ENCODE data around the gene GABRA4. TPM values are rescaled to one million over a fixed set of nuclear protein-coding genes. Genes with fewer than 3 reads are reported as not detected.

GABRA4 gene
- polyA plus RNA-seq, 1 experiment: not detected

DNA sequence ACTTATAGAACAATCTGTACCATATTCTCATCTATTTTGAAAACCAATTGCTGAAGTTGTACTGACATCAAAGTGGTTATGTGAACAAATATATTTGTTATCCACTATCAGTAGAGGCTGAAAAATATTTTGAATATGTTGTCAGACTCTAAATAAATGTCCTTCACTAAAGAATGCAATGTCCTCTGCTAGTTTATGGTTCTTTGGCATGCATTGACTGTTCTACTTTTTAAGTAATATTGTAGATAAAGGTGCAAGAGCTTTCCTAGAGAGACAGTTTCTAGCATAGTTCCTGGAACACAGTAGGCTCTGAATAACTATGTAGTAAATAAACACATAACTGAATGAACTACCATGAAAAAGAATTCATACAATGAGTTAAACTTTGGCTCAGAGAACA, 66.2 kb downstream of the GABRA4 start:
- ChIA-PET CTCF (no interaction called here), POLR2A (no interaction called here)
- Histone ChIP-seq H3K27me3 (ENCODE audit: control insufficient read depth, insufficient read depth, low read length) (no peaks in the 10 kb centered on the region), H3K36me3 (ENCODE audit: control insufficient read depth, insufficient read depth, low read length) (no peaks in the 10 kb centered on the region), H3K4me3 (ENCODE audit: low read depth, low read length) (no peak overlapping the region)
- TF ChIP-seq CTCF (IDR thresholded peaks at IDR 0.05; ENCODE audit: insufficient read depth, low read depth, low read length): no peak
- DNase-seq (ENCODE audit: low read depth): no peak

DNA sequence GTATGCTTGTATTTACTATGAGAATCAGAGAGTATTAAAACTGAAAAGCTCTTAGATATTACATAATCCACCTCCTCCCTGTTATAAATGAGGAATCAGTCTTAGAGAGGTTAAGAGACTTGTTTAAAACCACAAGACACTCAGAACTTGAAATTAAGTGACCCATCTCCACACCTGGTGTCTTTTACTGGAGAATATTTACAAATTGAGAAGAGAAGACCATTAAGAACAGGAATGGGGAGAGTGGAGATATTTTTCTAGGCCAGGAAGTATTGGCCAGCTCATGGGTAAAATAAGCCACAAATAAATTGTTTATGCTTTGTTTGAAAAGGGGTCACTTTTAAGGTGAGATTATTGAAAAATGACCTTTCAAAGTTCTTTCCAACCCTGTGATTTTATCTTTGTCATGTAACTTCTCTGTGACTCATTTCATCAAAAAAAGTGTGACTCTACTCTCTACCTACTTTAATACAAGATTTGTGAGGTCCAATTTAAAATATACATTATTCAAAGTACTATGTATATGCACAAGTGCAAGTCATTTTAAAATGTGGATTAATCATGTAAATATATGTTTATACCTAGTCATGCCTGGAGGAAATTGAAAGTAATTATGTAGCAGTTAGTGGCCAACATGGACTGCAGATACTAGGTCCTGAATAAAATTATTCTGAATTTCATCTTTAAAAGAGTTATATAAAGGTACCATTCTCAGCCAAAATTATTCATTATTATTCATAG, 68.4 kb downstream of the GABRA4 start:
- no peak overlapping the region for H3K4me3 ChIP-seq (ENCODE audit: low read depth, low read length)
- H3K36me3 ChIP-seq (ENCODE audit: control insufficient read depth, insufficient read depth, low read length): no peaks in the 10 kb centered on the region
- no peak for TF ChIP-seq CTCF (IDR thresholded peaks at IDR 0.05; ENCODE audit: insufficient read depth, low read depth, low read length)
- ChIA-PET CTCF (no interaction called here), POLR2A (no interaction called here)
- DNase-seq (ENCODE audit: low read depth): no peak
- H3K27me3 ChIP-seq (ENCODE audit: control insufficient read depth, insufficient read depth, low read length): no peaks in the 10 kb centered on the region

DNA sequence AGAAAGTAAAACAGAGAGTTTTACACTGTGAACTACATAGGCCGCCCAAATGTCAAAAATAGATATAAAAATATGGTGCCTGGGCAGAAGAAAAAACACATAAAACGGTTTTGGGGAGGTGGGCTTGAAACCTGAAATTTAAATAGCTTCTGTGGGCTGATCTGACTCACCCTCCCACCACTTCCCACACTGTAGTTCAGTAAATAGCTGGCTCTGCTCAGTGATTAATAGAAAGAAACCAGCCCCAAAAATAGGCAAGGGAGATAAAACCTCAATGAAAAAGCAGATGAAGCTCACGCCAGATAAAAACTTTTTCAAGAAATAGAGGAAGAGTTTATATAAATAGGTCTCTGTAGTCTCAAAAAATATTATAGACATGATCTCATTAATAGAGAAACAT, 71.2 kb downstream of the GABRA4 start:
- Histone ChIP-seq H3K4me3 (ENCODE audit: low read depth, low read length) (no peak overlapping the region), H3K36me3 (ENCODE audit: control insufficient read depth, insufficient read depth, low read length) (no peaks in the 10 kb centered on the region), H3K27me3 (ENCODE audit: control insufficient read depth, insufficient read depth, low read length) (no peaks in the 10 kb centered on the region)
- DNase-seq (ENCODE audit: low read depth): no peak
- ChIA-PET CTCF (interaction anchor here (1.1 kb wide), 1 partner anchor 10 kb away, joined by 5 read pairs; no protein-coding TSS in a partner anchor), POLR2A (no interaction called here)
- no peak for TF ChIP-seq CTCF (IDR thresholded peaks at IDR 0.05; ENCODE audit: insufficient read depth, low read depth, low read length)

GRCh38 chr4:46909078-46909477, 84.3 kb downstream of the GABRA4 start, which contains the start of gene COX7B2:
TSS of gene COX7B2 (minus strand) at chr4:46909245. CDS start at chr4:46735192, 174,053 bp downstream.
- CTCF ChIA-PET: interaction anchor here (0.6 kb wide), 1 partner anchor 441 kb away, joined by 3 read pairs; no protein-coding TSS in a partner anchor
- POLR2A ChIA-PET: no interaction called here
- H3K27me3 ChIP-seq (ENCODE audit: control insufficient read depth, insufficient read depth, low read length): no peaks in the 10 kb centered on the region

GRCh38 chr4:46908148-46908547, 85.2 kb downstream of the GABRA4 start:
- POLR2A ChIA-PET: no interaction called here
- no peaks in the 10 kb centered on the region for H3K36me3 ChIP-seq (ENCODE audit: control insufficient read depth, insufficient read depth, low read length)
- no peak for TF ChIP-seq CTCF (IDR thresholded peaks at IDR 0.05; ENCODE audit: insufficient read depth, low read depth, low read length)
- DNase-seq (ENCODE audit: low read depth): no peak
- H3K4me3 ChIP-seq (ENCODE audit: low read depth, low read length): no peak overlapping the region
- H3K27me3 ChIP-seq (ENCODE audit: control insufficient read depth, insufficient read depth, low read length): no peaks in the 10 kb centered on the region
- CTCF ChIA-PET: no interaction called here

More at GRCh38 chr4:46909078-46909477, 84.3 kb downstream of the GABRA4 start, which contains the start of gene COX7B2:
- no peaks in the 10 kb centered on the region for H3K36me3 ChIP-seq (ENCODE audit: control insufficient read depth, insufficient read depth, low read length)
- no peak for DNase-seq (ENCODE audit: low read depth)
- TF ChIP-seq CTCF (IDR thresholded peaks at IDR 0.05; ENCODE audit: insufficient read depth, low read depth, low read length): no peak
- H3K4me3 ChIP-seq (ENCODE audit: low read depth, low read length): no peak within 1 kb of the TSS
